Measurements from ENCODE around the gene HTR3D. TPM values are rescaled to one million over a fixed set of nuclear protein-coding genes. Genes with fewer than 3 reads are reported as not detected.
"Not testable (repeated sequence)": the region's sequence is repeated elsewhere in the genome, so short reads cannot be mapped to it uniquely, and the experiment has no call there.

Gene HTR3D
- total RNA-seq, 1 donor from 2014 or later, result not detected

- H3K4me3 ChIP-seq (ENCODE audit: low read length in 3 of 3), result no peak overlapping the region
- H3K27me3 ChIP-seq (ENCODE audit: control insufficient read depth in 3 of 3, insufficient read depth in 3 of 3, low read length in 3 of 3), result no peaks in the 10 kb centered on the region
- no peaks in the 10 kb centered on the region for H3K9me3 ChIP-seq (ENCODE audit: control insufficient read depth in 3 of 3, low read length in 3 of 3)
These were observed 6.3 kb downstream of the HTR3D start for GRCh38 chr3:184037816-184038215.

GRCh38 chr3:184038307-184038706 lies 6.8 kb downstream of the HTR3D start:
- H3K9ac ChIP-seq (ENCODE audit: low read depth in 1 of 3, low read length in 3 of 3); H3K27me3 ChIP-seq (ENCODE audit: control insufficient read depth in 3 of 3, insufficient read depth in 3 of 3, low read length in 3 of 3); H3K9me3 ChIP-seq (ENCODE audit: control insufficient read depth in 3 of 3, low read length in 3 of 3); H3K4me1 ChIP-seq (ENCODE audit: control insufficient read depth in 3 of 3, insufficient read depth in 3 of 3, low read length in 3 of 3); H3K36me3 ChIP-seq (ENCODE audit: control insufficient read depth in 3 of 3, insufficient read depth in 3 of 3, low read length in 3 of 3); H3K4me3 ChIP-seq (ENCODE audit: low read length in 3 of 3); H3K27ac ChIP-seq (ENCODE audit: low read depth, low read length): not testable (repeated sequence)

More at GRCh38 chr3:184037816-184038215, 6.3 kb downstream of the HTR3D start:
- Histone ChIP-seq H3K4me1 (ENCODE audit: control insufficient read depth in 3 of 3, insufficient read depth in 3 of 3, low read length in 3 of 3) (no peaks in the 10 kb centered on the region), H3K9ac (ENCODE audit: low read depth in 1 of 3, low read length in 3 of 3) (no peak overlapping the region), H3K36me3 (ENCODE audit: control insufficient read depth in 3 of 3, insufficient read depth in 3 of 3, low read length in 3 of 3) (no peaks in the 10 kb centered on the region), H3K27ac (ENCODE audit: low read depth, low read length) (no peak overlapping the region)

GRCh38 chr3:184039414-184039813 lies 7.9 kb downstream of the HTR3D start:
- Histone ChIP-seq H3K27me3 (ENCODE audit: control insufficient read depth in 3 of 3, insufficient read depth in 3 of 3, low read length in 3 of 3) (no peaks in the 10 kb centered on the region), H3K36me3 (ENCODE audit: control insufficient read depth in 3 of 3, insufficient read depth in 3 of 3, low read length in 3 of 3) (no peaks in the 10 kb centered on the region), H3K27ac (ENCODE audit: low read depth, low read length) (no peak overlapping the region), H3K4me3 (ENCODE audit: low read length in 3 of 3) (no peak overlapping the region), H3K9me3 (ENCODE audit: control insufficient read depth in 3 of 3, low read length in 3 of 3) (no peaks in the 10 kb centered on the region), H3K9ac (ENCODE audit: low read depth in 1 of 3, low read length in 3 of 3) (no peak overlapping the region), H3K4me1 (ENCODE audit: control insufficient read depth in 3 of 3, insufficient read depth in 3 of 3, low read length in 3 of 3) (no peaks in the 10 kb centered on the region)

- Histone ChIP-seq H3K27ac (ENCODE audit: low read depth, low read length) (no peak overlapping the region), H3K36me3 (ENCODE audit: control insufficient read depth in 3 of 3, insufficient read depth in 3 of 3, low read length in 3 of 3) (no peaks in the 10 kb centered on the region), H3K27me3 (ENCODE audit: control insufficient read depth in 3 of 3, insufficient read depth in 3 of 3, low read length in 3 of 3) (no peaks in the 10 kb centered on the region), H3K4me1 (ENCODE audit: control insufficient read depth in 3 of 3, insufficient read depth in 3 of 3, low read length in 3 of 3) (no peaks in the 10 kb centered on the region), H3K9me3 (ENCODE audit: control insufficient read depth in 3 of 3, low read length in 3 of 3) (no peaks in the 10 kb centered on the region), H3K4me3 (ENCODE audit: low read length in 3 of 3) (no peak overlapping the region), H3K9ac (ENCODE audit: low read depth in 1 of 3, low read length in 3 of 3) (no peak overlapping the region)
These were observed 8.5 kb downstream of the HTR3D start for GRCh38 chr3:184040010-184040409.

- Histone ChIP-seq H3K27me3 (ENCODE audit: control insufficient read depth in 3 of 3, insufficient read depth in 3 of 3, low read length in 3 of 3) (no peaks in the 10 kb centered on the region), H3K4me3 (ENCODE audit: low read length in 3 of 3) (no peak overlapping the region), H3K9ac (ENCODE audit: low read depth in 1 of 3, low read length in 3 of 3) (no peak overlapping the region), H3K27ac (ENCODE audit: low read depth, low read length) (no peak overlapping the region), H3K4me1 (ENCODE audit: control insufficient read depth in 3 of 3, insufficient read depth in 3 of 3, low read length in 3 of 3) (no peaks in the 10 kb centered on the region), H3K36me3 (ENCODE audit: control insufficient read depth in 3 of 3, insufficient read depth in 3 of 3, low read length in 3 of 3) (no peaks in the 10 kb centered on the region), H3K9me3 (ENCODE audit: control insufficient read depth in 3 of 3, low read length in 3 of 3) (no peaks in the 10 kb centered on the region)
These were observed 11.1 kb downstream of the HTR3D start for GRCh38 chr3:184042617-184043016.

- no peaks in the 10 kb centered on the region for H3K4me1 ChIP-seq (ENCODE audit: control insufficient read depth in 3 of 3, insufficient read depth in 3 of 3, low read length in 3 of 3)
- H3K9me3 ChIP-seq (ENCODE audit: control insufficient read depth in 3 of 3, low read length in 3 of 3), result no peaks in the 10 kb centered on the region
- H3K9ac ChIP-seq (ENCODE audit: low read depth in 1 of 3, low read length in 3 of 3), result no peak overlapping the region
- no peaks in the 10 kb centered on the region for H3K27me3 ChIP-seq (ENCODE audit: control insufficient read depth in 3 of 3, insufficient read depth in 3 of 3, low read length in 3 of 3)
- no peaks in the 10 kb centered on the region for H3K36me3 ChIP-seq (ENCODE audit: control insufficient read depth in 3 of 3, insufficient read depth in 3 of 3, low read length in 3 of 3)
- H3K4me3 ChIP-seq (ENCODE audit: low read length in 3 of 3), result no peak overlapping the region
- H3K27ac ChIP-seq (ENCODE audit: low read depth, low read length), result no peak overlapping the region
These were observed 14.5 kb downstream of the HTR3D start for GRCh38 chr3:184045995-184046394.

GRCh38 chr3:184050217-184050847 lies 18.8 kb downstream of the HTR3D start:
- no peak overlapping the region for H3K27ac ChIP-seq (ENCODE audit: low read depth, low read length)
- no peaks in the 10 kb centered on the region for H3K9me3 ChIP-seq (ENCODE audit: control insufficient read depth in 3 of 3, low read length in 3 of 3)
- no peaks in the 10 kb centered on the region for H3K36me3 ChIP-seq (ENCODE audit: control insufficient read depth in 3 of 3, insufficient read depth in 3 of 3, low read length in 3 of 3)
- H3K27me3 ChIP-seq (ENCODE audit: control insufficient read depth in 3 of 3, insufficient read depth in 3 of 3, low read length in 3 of 3), result no peaks in the 10 kb centered on the region
- no peaks in the 10 kb centered on the region for H3K4me1 ChIP-seq (ENCODE audit: control insufficient read depth in 3 of 3, insufficient read depth in 3 of 3, low read length in 3 of 3)
- H3K9ac ChIP-seq (ENCODE audit: low read depth in 1 of 3, low read length in 3 of 3), result no peak overlapping the region
- H3K4me3 ChIP-seq (ENCODE audit: low read length in 3 of 3), result no peak overlapping the region

GRCh38 chr3:184052767-184053166 lies 21.2 kb downstream of the HTR3D start, which contains the start of gene HTR3C:
Gene HTR3C, plus strand, starts transcription at chr3:184053047. Its CDS starts 34 bp downstream, at chr3:184053081.
- no peak within 1 kb of the TSS for H3K9ac ChIP-seq (ENCODE audit: low read depth in 1 of 3, low read length in 3 of 3)
- peaks cover 0 to 3% (median 0%) of the 10 kb centered on the region in 3 donors for H3K27me3 ChIP-seq (ENCODE audit: control insufficient read depth in 3 of 3, insufficient read depth in 3 of 3, low read length in 3 of 3)
- no peaks in the 10 kb centered on the region for H3K9me3 ChIP-seq (ENCODE audit: control insufficient read depth in 3 of 3, low read length in 3 of 3)
- H3K4me3 ChIP-seq (ENCODE audit: low read length in 3 of 3), result no peak within 1 kb of the TSS
- H3K4me1 ChIP-seq (ENCODE audit: control insufficient read depth in 3 of 3, insufficient read depth in 3 of 3, low read length in 3 of 3), result no peaks in the 10 kb centered on the region
- no peak within 1 kb of the TSS for H3K27ac ChIP-seq (ENCODE audit: low read depth, low read length)
- H3K36me3 ChIP-seq (ENCODE audit: control insufficient read depth in 3 of 3, insufficient read depth in 3 of 3, low read length in 3 of 3), result no peaks in the 10 kb centered on the region

GRCh38 chr3:184058029-184058428 lies 26.5 kb downstream of the HTR3D start:
- Histone ChIP-seq H3K4me1 (ENCODE audit: control insufficient read depth in 3 of 3, insufficient read depth in 3 of 3, low read length in 3 of 3) (no peaks in the 10 kb centered on the region), H3K27me3 (ENCODE audit: control insufficient read depth in 3 of 3, insufficient read depth in 3 of 3, low read length in 3 of 3) (peaks cover 0 to 3% (median 2%) of the 10 kb centered on the region in 3 donors), H3K9ac (ENCODE audit: low read depth in 1 of 3, low read length in 3 of 3) (no peak overlapping the region), H3K27ac (ENCODE audit: low read depth, low read length) (no peak overlapping the region), H3K9me3 (ENCODE audit: control insufficient read depth in 3 of 3, low read length in 3 of 3) (no peaks in the 10 kb centered on the region), H3K4me3 (ENCODE audit: low read length in 3 of 3) (no peak overlapping the region), H3K36me3 (ENCODE audit: control insufficient read depth in 3 of 3, insufficient read depth in 3 of 3, low read length in 3 of 3) (no peaks in the 10 kb centered on the region)

- H3K4me3 ChIP-seq (ENCODE audit: low read length in 3 of 3), result no peak overlapping the region
- no peaks in the 10 kb centered on the region for H3K36me3 ChIP-seq (ENCODE audit: control insufficient read depth in 3 of 3, insufficient read depth in 3 of 3, low read length in 3 of 3)
- H3K4me1 ChIP-seq (ENCODE audit: control insufficient read depth in 3 of 3, insufficient read depth in 3 of 3, low read length in 3 of 3), result no peaks in the 10 kb centered on the region
- no peaks in the 10 kb centered on the region for H3K9me3 ChIP-seq (ENCODE audit: control insufficient read depth in 3 of 3, low read length in 3 of 3)
- no peak overlapping the region for H3K27ac ChIP-seq (ENCODE audit: low read depth, low read length)
- no peak overlapping the region for H3K9ac ChIP-seq (ENCODE audit: low read depth in 1 of 3, low read length in 3 of 3)
- H3K27me3 ChIP-seq (ENCODE audit: control insufficient read depth in 3 of 3, insufficient read depth in 3 of 3, low read length in 3 of 3), result peaks cover 0 to 3% (median 2%) of the 10 kb centered on the region in 3 donors
These were observed 27.9 kb downstream of the HTR3D start for GRCh38 chr3:184059424-184059823.

Data from skeletal muscle tissue (tissue), 4 donors.